GM19463 (cell line): ENCODE results near the gene NR2E1.

Source experiments
- ATAC-seq: cut with Tn5 transposase; IDR thresholded peaks from one replicate; pipeline ENCODE4 v1.9.1; 2021; ENCODE audit warnings: mild to moderate bottlenecking, moderate library complexity; ENCODE audit not compliant: unreplicated experiment

NR2E1 gene

DNA sequence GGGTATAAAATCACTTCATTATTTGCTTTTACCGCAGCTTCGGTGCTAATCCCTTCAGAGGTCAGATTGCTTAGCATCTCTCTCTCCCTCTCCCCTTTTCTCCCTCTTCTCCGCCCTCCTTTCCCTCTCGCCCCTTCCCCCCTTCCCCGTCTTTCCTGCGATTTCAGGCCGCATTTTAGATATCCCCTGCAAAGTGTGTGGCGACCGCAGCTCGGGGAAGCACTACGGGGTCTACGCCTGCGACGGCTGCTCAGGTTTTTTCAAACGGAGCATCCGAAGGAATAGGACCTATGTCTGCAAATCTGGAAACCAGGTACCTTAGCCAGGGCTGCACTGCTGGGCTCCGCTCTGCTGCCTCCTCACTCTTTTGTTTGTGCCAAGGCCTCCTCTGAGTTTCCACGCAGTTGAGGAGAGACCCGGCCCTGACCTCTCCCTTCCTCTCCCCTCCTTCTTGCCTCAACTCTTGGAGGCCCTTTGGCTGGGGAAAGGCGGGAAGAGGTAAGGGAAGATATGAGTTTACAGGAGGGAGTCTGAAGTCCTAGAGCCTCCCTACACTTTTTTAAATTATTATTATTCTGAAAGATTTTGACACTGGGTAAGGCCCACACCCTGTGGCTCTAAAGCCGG is 5.6 kb downstream of the NR2E1 start:
- ATAC-seq, result no peak

DNA sequence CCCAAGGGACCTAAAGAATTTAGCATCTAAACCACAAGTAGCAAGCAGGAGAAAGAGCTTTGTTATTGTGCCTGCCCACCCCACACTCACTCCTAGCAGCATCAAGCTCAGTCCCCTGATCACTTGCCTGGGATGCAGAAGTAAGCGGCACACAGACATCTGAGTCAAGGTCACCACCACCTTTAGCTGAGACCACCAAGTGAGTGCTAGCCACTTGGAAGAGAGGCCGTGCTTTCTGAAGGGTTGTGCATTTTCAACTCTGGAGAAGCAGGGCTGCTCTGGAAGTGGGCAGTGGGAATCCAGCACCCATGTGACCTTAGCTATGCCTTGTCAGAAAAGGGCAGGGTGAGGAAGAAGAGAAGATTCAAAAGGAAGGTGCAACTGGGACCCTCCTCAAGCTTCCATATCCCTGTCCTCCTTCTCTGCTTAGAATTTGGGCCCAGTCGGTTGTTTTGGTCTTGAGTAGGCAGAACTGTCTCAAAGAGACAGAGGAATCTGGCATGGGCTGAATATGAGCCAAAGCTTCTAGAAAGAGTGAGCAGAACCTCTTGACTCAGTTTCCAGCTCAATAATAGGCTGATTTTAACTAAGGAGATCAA is 6.2 kb downstream of the NR2E1 start:
- ATAC-seq, result no peak

DNA sequence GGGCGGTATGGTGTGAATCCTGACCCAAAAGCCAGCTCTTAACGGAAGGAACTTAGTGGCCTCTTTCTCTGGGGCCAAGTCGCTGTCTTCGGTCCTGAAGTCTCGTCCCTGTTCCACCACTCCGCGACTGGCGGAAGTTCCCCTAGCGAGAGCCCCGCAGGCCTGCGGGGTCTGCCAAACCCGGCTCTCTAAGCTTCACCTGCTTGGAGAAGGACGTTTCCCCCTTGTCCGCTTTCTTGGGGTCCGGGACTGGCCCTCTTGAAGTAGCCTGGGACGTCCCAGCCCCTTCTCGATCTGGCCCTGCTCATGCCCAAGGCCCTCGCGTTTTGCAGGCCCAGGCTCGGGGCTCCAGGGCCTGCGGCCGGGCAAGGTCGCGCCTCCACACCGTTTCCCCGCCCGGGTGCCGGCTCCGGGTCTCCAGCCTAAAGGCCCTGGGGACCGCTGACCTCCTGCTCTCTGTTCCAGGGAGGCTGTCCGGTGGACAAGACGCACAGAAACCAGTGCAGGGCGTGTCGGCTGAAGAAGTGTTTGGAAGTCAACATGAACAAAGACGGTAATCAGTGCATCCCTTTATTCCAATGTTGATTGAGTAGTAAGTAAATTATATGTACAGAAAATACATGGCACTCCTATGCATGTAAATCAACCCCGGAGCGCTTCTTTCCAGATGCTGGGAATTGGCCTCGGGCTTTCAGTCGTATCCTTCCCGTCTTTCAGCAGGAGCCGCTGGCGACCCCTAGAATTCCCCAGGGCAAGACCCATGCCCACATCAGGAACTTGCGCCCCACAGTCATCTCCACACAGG is 8.8 kb downstream of the NR2E1 start:
- no peak for ATAC-seq

GRCh38 chr6:108175176-108175591 is 9.4 kb downstream of the NR2E1 start:
- ATAC-seq, result no peak

DNA sequence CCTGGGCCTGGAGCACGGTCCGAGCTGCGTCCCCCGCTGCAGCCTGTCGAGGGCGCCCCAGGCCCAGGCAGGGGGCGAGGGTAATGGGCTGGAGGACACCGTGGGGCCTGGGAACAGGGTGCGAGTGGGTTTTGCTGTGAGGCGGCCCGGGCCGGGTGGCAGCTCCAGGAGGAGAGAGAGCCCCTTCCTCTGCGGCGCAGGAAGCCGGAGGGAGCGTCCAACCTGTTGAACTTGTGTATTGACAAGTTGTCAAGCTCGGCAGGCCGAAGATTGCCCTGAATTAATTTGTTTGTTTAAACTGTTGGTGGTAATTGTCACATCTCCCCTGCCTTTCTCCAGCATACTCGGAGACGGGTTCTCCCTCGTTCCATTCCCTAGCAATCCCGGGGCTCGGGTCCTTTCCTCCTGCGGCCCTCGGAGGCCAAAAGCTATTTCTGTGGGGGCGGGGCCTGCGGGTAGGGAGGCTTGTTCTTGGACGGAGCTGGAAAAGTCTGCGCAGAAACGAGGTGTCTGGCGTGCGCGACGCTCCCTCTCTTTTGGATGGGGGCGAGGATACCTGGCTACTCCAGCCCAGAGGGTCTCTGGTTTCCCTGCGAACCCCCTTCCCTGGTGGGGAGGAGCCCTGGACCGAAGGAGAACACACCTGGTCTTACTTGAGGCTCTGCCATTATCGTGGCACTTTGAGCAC is 9.9 kb downstream of the NR2E1 start:
- no peak for ATAC-seq

DNA sequence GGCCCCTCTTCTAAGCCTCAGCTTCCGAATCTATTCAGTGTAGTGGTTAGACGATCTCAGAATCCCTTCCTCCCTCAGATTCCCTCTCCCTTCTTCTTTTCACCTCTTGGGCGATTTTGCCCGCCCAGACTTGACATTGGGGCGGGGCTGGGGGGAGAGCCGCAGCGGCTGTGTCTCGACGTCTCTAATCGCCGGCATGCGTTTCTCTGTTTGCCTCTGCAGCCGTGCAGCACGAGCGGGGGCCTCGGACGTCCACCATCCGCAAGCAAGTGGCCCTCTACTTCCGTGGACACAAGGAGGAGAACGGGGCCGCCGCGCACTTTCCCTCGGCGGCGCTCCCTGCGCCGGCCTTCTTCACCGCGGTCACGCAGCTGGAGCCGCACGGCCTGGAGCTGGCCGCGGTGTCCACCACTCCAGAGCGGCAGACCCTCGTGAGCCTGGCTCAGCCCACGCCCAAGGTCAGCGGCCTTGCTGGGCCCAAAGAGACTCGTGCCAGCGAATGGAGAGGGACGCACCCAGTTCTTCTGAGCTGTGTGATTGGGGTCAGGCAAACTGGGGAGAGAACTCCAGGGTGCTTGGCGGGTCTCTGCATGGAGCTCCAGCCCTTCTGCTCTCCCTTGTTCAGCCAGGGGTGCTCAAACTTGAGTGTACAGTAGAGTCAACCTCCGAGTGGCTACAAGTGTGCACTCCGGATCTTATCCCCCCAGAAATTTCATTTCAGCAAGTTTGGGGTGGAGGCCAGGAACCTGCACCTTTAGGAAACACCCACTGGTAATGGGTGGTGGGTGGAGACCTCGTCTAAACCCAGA is 10.7 kb downstream of the NR2E1 start:
- no peak for ATAC-seq

GRCh38 chr6:108179741-108180140 is 13.9 kb downstream of the NR2E1 start:
- no peak for ATAC-seq

- no peak for ATAC-seq
Measured at GRCh38 chr6:108180266-108180665, 14.4 kb downstream of the NR2E1 start.

DNA sequence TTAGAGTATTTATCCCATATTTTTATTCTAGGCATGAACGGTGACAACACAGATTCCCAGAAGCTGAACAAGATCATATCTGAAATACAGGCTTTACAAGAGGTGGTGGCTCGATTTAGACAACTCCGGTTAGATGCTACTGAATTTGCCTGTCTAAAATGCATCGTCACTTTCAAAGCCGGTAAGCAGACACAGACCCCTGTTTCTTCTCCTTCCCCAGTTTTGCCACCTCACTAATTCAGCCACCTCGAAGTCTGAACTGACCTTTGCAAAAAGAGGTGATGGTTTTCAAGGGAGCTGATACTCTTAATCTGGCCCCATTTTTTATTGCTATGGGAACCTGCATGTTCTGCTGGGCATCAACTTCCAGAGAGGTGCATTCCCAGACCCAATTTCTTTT is 15.0 kb downstream of the NR2E1 start:
- no peak for ATAC-seq

GRCh38 chr6:108186226-108186625 is 20.4 kb downstream of the NR2E1 start:
- no peak for ATAC-seq

GRCh38 chr6:108187519-108187918 is 21.7 kb downstream of the NR2E1 start:
- no peak for ATAC-seq

DNA sequence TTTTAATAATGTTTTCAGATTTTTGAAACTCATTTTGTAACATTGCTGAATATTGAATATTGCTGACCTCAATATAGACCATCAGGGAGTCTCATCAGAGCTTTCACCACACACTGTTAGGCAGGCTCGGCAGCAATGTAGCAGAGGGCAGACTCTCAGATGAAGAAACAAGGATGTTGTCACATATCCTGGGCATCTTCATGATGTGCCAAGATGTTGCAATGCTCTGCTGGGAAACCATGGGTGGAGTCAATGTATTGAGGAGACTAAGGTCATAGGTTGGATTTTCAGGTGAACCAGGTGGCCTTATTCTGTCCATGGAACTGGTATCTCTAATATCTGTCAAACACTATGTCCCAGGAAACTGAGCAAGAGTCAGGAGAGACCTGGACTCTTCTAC is 27.3 kb downstream of the NR2E1 start:
- no peak for ATAC-seq

DNA sequence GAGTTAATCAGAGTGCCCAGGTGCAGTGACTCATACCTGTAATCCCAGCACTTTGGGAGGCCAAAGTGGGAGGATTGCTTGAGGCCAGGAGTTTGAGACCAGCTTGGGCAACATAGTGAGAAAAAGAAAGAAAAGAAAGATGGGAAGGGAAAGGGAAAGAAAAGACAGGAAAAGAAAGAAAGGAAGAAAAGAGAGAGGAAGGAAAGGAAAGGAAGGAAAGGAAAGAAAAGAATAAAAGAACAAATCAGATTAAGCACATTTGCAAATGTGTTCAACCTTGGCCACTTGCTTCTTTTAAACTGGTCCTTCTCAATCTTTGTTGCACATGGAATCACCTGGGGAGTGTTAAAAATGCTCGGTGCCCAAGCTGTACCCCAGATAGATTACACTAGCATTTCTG is 28.0 kb downstream of the NR2E1 start:
- no peak for ATAC-seq

GRCh38 chr6:108194503-108194902 is 28.7 kb downstream of the NR2E1 start:
- ATAC-seq, result no peak

DNA sequence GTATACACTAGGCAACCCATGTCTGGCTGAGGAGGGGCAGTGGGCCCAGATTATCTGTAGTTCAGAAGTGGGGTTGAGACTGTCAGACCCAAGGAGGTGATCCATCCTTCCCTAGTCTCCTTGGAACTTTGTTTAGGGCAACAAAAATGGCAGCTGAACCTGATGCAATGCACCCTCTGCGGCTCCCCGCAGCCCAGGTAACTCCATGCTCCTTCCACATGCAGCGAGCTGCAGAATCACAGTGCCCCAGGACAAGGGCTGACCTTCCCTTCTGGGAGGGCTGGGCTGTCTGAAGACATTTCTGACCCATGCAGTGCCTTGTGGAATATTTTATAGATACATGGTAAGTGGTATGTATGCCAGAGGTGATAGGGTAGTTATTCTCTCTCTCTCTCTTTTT is 29.4 kb downstream of the NR2E1 start:
- ATAC-seq, result no peak

GRCh38 chr6:108198761-108199498 is 33.1 kb downstream of the NR2E1 start:
- ATAC-seq, result no peak

- ATAC-seq, result no peak
Measured at GRCh38 chr6:108200186-108200585, 34.4 kb downstream of the NR2E1 start.

GRCh38 chr6:108200631-108201030 is 34.8 kb downstream of the NR2E1 start:
- ATAC-seq, result no peak

DNA sequence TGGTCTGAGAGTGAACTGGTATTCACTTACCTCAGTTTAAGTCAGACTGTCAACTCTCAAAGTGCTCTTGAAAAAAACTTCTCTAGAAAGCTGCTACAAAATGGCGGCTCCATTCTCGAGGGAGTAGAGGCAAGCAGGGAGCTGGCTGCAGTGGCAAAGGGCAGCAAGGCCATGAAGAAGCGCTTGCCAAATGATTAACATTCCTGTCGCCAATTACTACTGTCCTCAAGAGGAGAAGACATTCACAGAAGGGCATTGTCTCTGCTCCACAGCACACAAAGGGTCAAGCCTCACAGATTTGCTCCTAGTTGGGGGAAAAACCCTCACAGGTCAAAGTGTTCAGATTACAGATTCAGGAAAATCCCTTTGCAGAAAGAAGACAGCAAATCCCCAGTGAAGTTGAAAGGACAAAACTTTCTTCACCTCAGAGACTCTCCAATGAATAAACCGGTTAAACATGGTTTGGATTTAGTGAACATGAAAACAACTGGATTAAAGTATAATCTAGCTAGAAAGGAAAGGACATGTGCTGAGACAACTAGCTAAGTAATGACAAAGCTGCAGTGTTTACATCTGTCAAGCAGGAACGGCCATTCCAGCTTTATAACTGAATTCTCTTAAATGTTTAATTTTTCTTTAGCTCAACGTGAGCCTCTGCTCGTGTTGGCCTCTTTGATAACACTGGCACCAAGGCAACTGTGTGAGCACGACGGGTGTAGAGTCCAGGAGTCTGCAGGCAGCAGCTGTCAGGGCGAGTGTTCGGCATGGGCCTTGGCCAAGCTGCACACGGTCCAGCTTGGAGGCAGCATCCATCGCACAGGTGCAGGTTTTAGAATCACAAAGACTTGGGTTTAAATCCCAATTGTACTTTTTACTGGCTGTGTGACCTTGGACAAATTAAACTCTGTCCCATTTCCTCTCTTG is 37.6 kb downstream of the NR2E1 start:
- peak; percentile 80 for ATAC-seq
